Activated CD8-positive, alpha-beta T cell treated with anti-CD3 and anti-CD28 coated beads, Interleukin-2, amount 10 ng/mL, durations not matched to agents 7 days and 5 days (primary cell): Measurements from ENCODE around the gene UGT8. TPM values are rescaled to one million over a fixed set of nuclear protein-coding genes. Genes with fewer than 3 reads are reported as not detected.
"Not testable (repeated sequence)": the region's sequence is repeated elsewhere in the genome, so short reads cannot be mapped to it uniquely, and the experiment has no call there.

ENCODE experiments used
- ATAC-seq: fragments of 150-1000 bp; cut with Tn5 transposase; one replicate; pipeline ENCODE4 v1.10.0; 2021; ENCODE audit warnings: moderate library complexity
- CTCF ChIA-PET: fragments of 350-600 bp; sonication (Branson Sonifier 250); formaldehyde crosslinking; loops from one replicate; lab custom pipeline; 2021; ENCODE audit warnings: antibody characterized with exemption; lab: Charles Lee
- POLR2A ChIA-PET: fragments of 350-600 bp; sonication (Branson Sonifier 250); formaldehyde crosslinking; loops from one replicate; lab custom pipeline; 2021; ENCODE audit warnings: antibody characterized with exemption; lab: Charles Lee
- DNase-seq: peaks from one replicate; pipeline ENCODE4 v3.0.0-alpha.2; 2020
- H3K27ac Mint-ChIP-seq: one replicate; pipeline ENCODE4 v1.8.0; 2021; ENCODE audit warnings: mild to moderate bottlenecking, mixed read lengths
- H3K27me3 Mint-ChIP-seq: one replicate; pipeline ENCODE4 v1.8.0; 2021; ENCODE audit warnings: low read depth, mixed read lengths
- H3K36me3 Mint-ChIP-seq: one replicate; pipeline ENCODE4 v1.8.0; 2021; ENCODE audit warnings: low read depth, mixed read lengths
- H3K4me1 Mint-ChIP-seq: one replicate; pipeline ENCODE4 v1.8.0; 2021; ENCODE audit warnings: low read depth, mixed read lengths
- H3K4me3 Mint-ChIP-seq: one replicate; pipeline ENCODE4 v1.8.0; 2021; ENCODE audit warnings: mild to moderate bottlenecking, mixed read lengths
- H3K9me3 Mint-ChIP-seq: one replicate; pipeline ENCODE4 v1.8.0; 2022; ENCODE audit warnings: mixed read lengths; ENCODE audit not compliant: insufficient read depth
- total RNA-seq, 2 experiments: library from RNA; stranded (reverse); gene quantifications; one replicate each; pipeline ENCODE4 v1.2.3, GENCODE V29; 2021

Gene UGT8
- total RNA-seq, 2 experiments from 2014 or later = not detected

- H3K9me3 Mint-ChIP-seq, H3K27me3 Mint-ChIP-seq, H3K27ac Mint-ChIP-seq, ATAC-seq, H3K4me1 Mint-ChIP-seq, H3K4me3 Mint-ChIP-seq, CTCF ChIA-PET, POLR2A ChIA-PET, H3K36me3 Mint-ChIP-seq, DNase-seq: not testable (repeated sequence)
Measured at GRCh38 chr4:114670733-114671132, 72.1 kb downstream of the UGT8 start.

- ChIA-PET POLR2A (no interaction called here), CTCF (no interaction called here)
- Mint-ChIP-seq H3K27ac (no peak overlapping the region), H3K4me3 (no peak overlapping the region), H3K36me3 (no peaks in the 10 kb centered on the region), H3K4me1 (no peaks in the 10 kb centered on the region), H3K27me3 (no peaks in the 10 kb centered on the region), H3K9me3 (no peaks in the 10 kb centered on the region)
- DNase-seq = no peak
- ATAC-seq = no peak
Measured at GRCh38 chr4:114673306-114673705, 74.7 kb downstream of the UGT8 start.

GRCh38 chr4:114674080-114674479, 75.5 kb downstream of the UGT8 start:
- DNase-seq (no peak), ATAC-seq (no peak)
- no peak overlapping the region for H3K27ac Mint-ChIP-seq
- H3K36me3 Mint-ChIP-seq = no peaks in the 10 kb centered on the region
- no peaks in the 10 kb centered on the region for H3K9me3 Mint-ChIP-seq
- POLR2A ChIA-PET = no interaction called here
- no peaks in the 10 kb centered on the region for H3K27me3 Mint-ChIP-seq
- H3K4me1 Mint-ChIP-seq = no peaks in the 10 kb centered on the region
- CTCF ChIA-PET = no interaction called here
- no peak overlapping the region for H3K4me3 Mint-ChIP-seq

- H3K36me3 Mint-ChIP-seq = no peaks in the 10 kb centered on the region
- no peaks in the 10 kb centered on the region for H3K9me3 Mint-ChIP-seq
- no peak overlapping the region for H3K4me3 Mint-ChIP-seq
- no peak for DNase-seq
- POLR2A ChIA-PET = no interaction called here
- H3K4me1 Mint-ChIP-seq = no peaks in the 10 kb centered on the region
- CTCF ChIA-PET = no interaction called here
- ATAC-seq = no peak
- no peak overlapping the region for H3K27ac Mint-ChIP-seq
- H3K27me3 Mint-ChIP-seq = peaks cover 2% of the 10 kb centered on the region
Measured at GRCh38 chr4:114677346-114677979, 78.9 kb downstream of the UGT8 start.

GRCh38 chr4:114684462-114684861, 85.9 kb downstream of the UGT8 start:
- Mint-ChIP-seq H3K27ac (no peak overlapping the region), H3K27me3 (peaks cover 5% of the 10 kb centered on the region), H3K4me1 (no peaks in the 10 kb centered on the region), H3K9me3 (no peaks in the 10 kb centered on the region), H3K4me3 (no peak overlapping the region), H3K36me3 (no peaks in the 10 kb centered on the region)
- POLR2A ChIA-PET = no interaction called here
- CTCF ChIA-PET = no interaction called here
- DNase-seq (no peak), ATAC-seq (no peak)

GRCh38 chr4:114688059-114688458, 89.5 kb downstream of the UGT8 start:
- Mint-ChIP-seq H3K9me3 (no peaks in the 10 kb centered on the region), H3K4me3 (no peak overlapping the region), H3K27me3 (peaks cover 6% of the 10 kb centered on the region), H3K36me3 (no peaks in the 10 kb centered on the region), H3K4me1 (no peaks in the 10 kb centered on the region), H3K27ac (no peak overlapping the region)
- DNase-seq = no peak
- no peak for ATAC-seq
- ChIA-PET CTCF (no interaction called here), POLR2A (no interaction called here)

GRCh38 chr4:114690571-114690970, 92.0 kb downstream of the UGT8 start:
- Mint-ChIP-seq H3K4me3 (no peak overlapping the region), H3K27me3 (peaks cover 7% of the 10 kb centered on the region), H3K27ac (no peak overlapping the region), H3K36me3 (no peaks in the 10 kb centered on the region), H3K9me3 (no peaks in the 10 kb centered on the region), H3K4me1 (no peaks in the 10 kb centered on the region)
- ATAC-seq (no peak), DNase-seq (no peak)
- ChIA-PET POLR2A (no interaction called here), CTCF (no interaction called here)

GRCh38 chr4:114691865-114692264, 93.3 kb downstream of the UGT8 start:
- Mint-ChIP-seq H3K9me3 (no peaks in the 10 kb centered on the region), H3K27ac (no peak overlapping the region), H3K4me1 (no peaks in the 10 kb centered on the region), H3K4me3 (no peak overlapping the region), H3K36me3 (no peaks in the 10 kb centered on the region), H3K27me3 (peaks cover 7% of the 10 kb centered on the region)
- ChIA-PET CTCF (no interaction called here), POLR2A (no interaction called here)
- no peak for DNase-seq
- no peak for ATAC-seq

GRCh38 chr4:114692958-114693357, 94.4 kb downstream of the UGT8 start:
- no peak overlapping the region for H3K4me3 Mint-ChIP-seq
- ATAC-seq = no peak
- no peaks in the 10 kb centered on the region for H3K4me1 Mint-ChIP-seq
- H3K36me3 Mint-ChIP-seq = no peaks in the 10 kb centered on the region
- CTCF ChIA-PET = no interaction called here
- DNase-seq = no peak
- H3K9me3 Mint-ChIP-seq = no peaks in the 10 kb centered on the region
- POLR2A ChIA-PET = no interaction called here
- no peak overlapping the region for H3K27ac Mint-ChIP-seq
- H3K27me3 Mint-ChIP-seq = peaks cover 4% of the 10 kb centered on the region

- ChIA-PET POLR2A (interaction anchor here (0.7 kb wide), 1 partner anchor 10 kb away, joined by 3 read pairs; no protein-coding TSS in a partner anchor), CTCF (no interaction called here)
- peaks cover 4% of the 10 kb centered on the region for H3K27me3 Mint-ChIP-seq
- DNase-seq (no peak), ATAC-seq (no peak)
- H3K9me3 Mint-ChIP-seq = no peaks in the 10 kb centered on the region
- no peaks in the 10 kb centered on the region for H3K36me3 Mint-ChIP-seq
- no peaks in the 10 kb centered on the region for H3K4me1 Mint-ChIP-seq
- H3K4me3 Mint-ChIP-seq = no peak overlapping the region
- H3K27ac Mint-ChIP-seq = no peak overlapping the region
Measured at GRCh38 chr4:114694770-114695169, 96.2 kb downstream of the UGT8 start.

- Mint-ChIP-seq H3K27me3 (peaks cover 1% of the 10 kb centered on the region), H3K27ac (no peak overlapping the region), H3K4me3 (no peak overlapping the region), H3K4me1 (no peaks in the 10 kb centered on the region), H3K36me3 (no peaks in the 10 kb centered on the region), H3K9me3 (no peaks in the 10 kb centered on the region)
- no peak for ATAC-seq
- ChIA-PET CTCF (no interaction called here), POLR2A (no interaction called here)
- no peak for DNase-seq
Measured at GRCh38 chr4:114698231-114698630, 99.6 kb downstream of the UGT8 start.

GRCh38 chr4:114701491-114701890, 102.9 kb downstream of the UGT8 start:
- no peaks in the 10 kb centered on the region for H3K27me3 Mint-ChIP-seq
- H3K36me3 Mint-ChIP-seq = no peaks in the 10 kb centered on the region
- no peaks in the 10 kb centered on the region for H3K4me1 Mint-ChIP-seq
- no peaks in the 10 kb centered on the region for H3K9me3 Mint-ChIP-seq
- ChIA-PET CTCF (no interaction called here), POLR2A (no interaction called here)
- no peak overlapping the region for H3K27ac Mint-ChIP-seq
- ATAC-seq = no peak
- DNase-seq = no peak
- H3K4me3 Mint-ChIP-seq = no peak overlapping the region

- H3K4me3 Mint-ChIP-seq = no peak overlapping the region
- no peak overlapping the region for H3K27ac Mint-ChIP-seq
- no peaks in the 10 kb centered on the region for H3K4me1 Mint-ChIP-seq
- ChIA-PET CTCF (no interaction called here), POLR2A (no interaction called here)
- ATAC-seq (no peak), DNase-seq (no peak)
- H3K36me3 Mint-ChIP-seq = no peaks in the 10 kb centered on the region
- no peaks in the 10 kb centered on the region for H3K9me3 Mint-ChIP-seq
- no peaks in the 10 kb centered on the region for H3K27me3 Mint-ChIP-seq
Measured at GRCh38 chr4:114717432-114717831, 118.8 kb downstream of the UGT8 start.
